GM21515 (cell line): ENCODE results near the gene ZNF397.

Experiments
- ATAC-seq: cut with Tn5 transposase; IDR thresholded peaks from one replicate; pipeline ENCODE4 v1.9.1; 2021; ENCODE audit not compliant: unreplicated experiment

Gene ZNF397

DNA sequence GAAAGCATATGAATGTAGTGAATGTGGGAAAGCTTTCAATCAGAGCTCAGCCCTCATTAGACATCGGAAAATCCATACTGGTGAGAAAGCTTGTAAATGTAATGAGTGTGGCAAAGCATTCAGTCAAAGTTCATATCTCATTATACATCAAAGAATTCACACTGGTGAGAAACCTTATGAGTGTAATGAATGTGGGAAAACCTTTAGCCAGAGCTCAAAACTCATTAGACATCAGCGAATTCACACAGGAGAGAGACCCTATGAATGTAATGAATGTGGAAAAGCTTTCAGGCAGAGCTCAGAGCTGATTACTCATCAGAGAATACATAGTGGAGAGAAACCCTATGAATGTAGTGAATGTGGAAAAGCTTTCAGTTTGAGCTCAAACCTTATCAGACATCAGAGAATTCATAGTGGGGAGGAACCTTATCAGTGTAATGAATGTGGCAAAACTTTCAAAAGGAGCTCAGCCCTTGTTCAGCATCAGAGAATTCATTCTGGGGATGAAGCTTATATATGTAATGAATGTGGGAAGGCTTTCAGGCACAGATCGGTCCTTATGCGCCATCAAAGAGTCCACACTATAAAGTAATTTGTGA, 5.0 kb downstream of the ZNF397 start:
- no peak for ATAC-seq

GRCh38 chr18:35246831-35247230, 6.0 kb downstream of the ZNF397 start:
- ATAC-seq = no peak

- no peak for ATAC-seq
Observed at GRCh38 chr18:35247412-35248249, 6.8 kb downstream of the ZNF397 start.

DNA sequence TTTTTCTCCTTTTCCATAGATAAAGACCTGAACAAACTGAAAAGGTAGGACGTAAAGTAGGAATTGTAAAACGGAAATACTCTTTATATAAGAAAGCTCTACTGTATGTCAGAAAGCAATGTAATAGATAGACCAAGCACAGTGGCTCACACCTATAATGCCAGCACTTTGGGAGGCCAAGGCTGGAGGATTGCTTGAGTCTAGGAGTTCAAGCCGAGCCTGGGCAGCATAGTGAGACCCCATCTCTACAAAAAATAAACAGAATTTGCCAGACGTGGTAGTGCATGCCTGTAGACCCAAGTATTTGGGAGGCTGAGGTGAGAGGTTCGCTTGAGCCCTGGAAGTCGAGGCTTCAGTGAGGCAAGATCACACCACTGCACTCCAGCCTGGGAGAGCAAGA, 7.6 kb downstream of the ZNF397 start:
- no peak for ATAC-seq

GRCh38 chr18:35252466-35252865, 11.6 kb downstream of the ZNF397 start:
- no peak for ATAC-seq

GRCh38 chr18:35253655-35254287, 12.9 kb downstream of the ZNF397 start:
- no peak for ATAC-seq

DNA sequence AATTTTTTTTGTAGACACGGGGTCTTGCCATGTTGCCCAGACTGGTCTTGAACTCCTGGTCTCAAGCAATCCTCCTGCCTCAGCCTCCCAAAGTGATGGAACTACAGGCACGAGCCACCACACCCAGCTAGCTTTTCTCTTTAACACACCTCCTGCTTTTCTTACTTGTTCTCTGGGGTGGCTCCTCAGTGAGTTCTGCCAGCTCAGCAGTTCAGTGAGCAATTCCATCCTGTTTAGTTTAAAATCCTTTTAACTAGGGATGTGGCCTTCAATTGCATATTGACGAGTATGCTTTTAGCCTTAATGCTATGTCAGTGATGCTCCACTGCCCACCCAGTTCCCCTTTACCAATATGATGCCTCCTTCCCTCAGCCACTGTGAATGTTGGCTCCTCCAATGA, 16.1 kb downstream of the ZNF397 start:
- ATAC-seq = no peak

DNA sequence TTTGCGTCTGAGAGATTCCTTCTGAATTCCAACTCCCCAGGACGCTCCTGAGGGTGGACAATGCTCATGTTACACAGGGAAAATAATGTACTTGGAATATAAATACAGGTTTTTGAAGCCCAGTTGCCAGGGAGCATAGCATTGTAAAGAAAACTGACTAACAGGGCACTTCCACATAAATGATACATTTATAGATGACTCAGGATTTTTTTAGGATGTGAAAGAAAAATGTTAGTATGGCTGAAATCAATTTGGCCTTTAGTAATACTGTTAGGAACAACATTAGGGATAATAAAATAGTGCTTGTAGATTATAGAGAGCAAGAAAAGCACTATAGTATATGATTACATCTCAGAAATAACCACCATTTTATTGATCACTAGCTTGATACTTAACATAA, 23.6 kb downstream of the ZNF397 start:
- ATAC-seq = no peak

GRCh38 chr18:35267161-35267651, 26.4 kb downstream of the ZNF397 start:
- peak; percentile 63 for ATAC-seq

GRCh38 chr18:35267809-35268208, 27.0 kb downstream of the ZNF397 start:
- peak; percentile 21 for ATAC-seq

- no peak for ATAC-seq
Observed at GRCh38 chr18:35268821-35269220, 28.0 kb downstream of the ZNF397 start.

- ATAC-seq = no peak
Observed at GRCh38 chr18:35271656-35272055, 30.8 kb downstream of the ZNF397 start.

DNA sequence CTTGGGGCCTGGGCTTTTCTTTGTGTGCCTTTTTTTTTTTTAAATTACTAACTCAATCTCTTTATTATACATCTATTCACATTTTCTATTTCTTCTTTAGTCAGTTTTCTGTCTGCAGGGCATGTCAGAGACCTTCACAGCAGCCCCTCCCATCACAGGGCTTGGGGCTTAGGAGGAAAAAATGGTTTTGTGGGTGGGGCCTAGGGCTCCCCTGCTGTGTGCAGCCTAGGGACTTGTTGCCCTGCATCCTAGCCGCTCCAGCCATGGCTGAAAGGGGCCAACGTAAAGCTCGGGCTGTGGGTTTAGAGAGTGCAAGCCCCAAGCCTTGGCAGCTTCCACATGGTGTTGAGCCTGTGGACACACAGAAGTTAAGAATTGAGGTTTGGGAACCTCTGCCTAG, 35.4 kb downstream of the ZNF397 start:
- no peak for ATAC-seq

- ATAC-seq = no peak
Observed at GRCh38 chr18:35277633-35278032, 36.8 kb downstream of the ZNF397 start.

- no peak for ATAC-seq
Observed at GRCh38 chr18:35278085-35278484, 37.3 kb downstream of the ZNF397 start.

GRCh38 chr18:35278969-35279368, 38.1 kb downstream of the ZNF397 start:
- no peak for ATAC-seq

DNA sequence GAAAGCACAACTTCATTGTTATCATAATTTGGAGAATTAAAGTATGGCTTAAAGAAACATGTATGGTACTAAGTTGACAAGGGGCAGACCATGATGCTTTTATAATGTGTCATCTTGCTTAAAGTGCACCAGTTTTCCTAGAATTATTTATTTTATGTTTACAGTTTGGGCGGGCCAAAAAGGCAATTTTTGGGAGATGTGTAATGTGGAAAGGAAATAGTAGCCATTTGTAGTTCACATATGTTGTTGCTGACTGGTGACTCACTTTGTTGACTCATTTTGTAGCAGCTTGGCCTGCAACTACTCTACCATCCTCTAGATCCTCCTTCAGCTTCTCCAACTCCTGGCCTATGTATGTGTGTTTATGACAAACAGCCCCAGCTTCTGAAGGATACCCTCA, 41.5 kb downstream of the ZNF397 start:
- ATAC-seq = no peak

GRCh38 chr18:35283923-35284794, 43.3 kb downstream of the ZNF397 start:
- ATAC-seq = no peak

DNA sequence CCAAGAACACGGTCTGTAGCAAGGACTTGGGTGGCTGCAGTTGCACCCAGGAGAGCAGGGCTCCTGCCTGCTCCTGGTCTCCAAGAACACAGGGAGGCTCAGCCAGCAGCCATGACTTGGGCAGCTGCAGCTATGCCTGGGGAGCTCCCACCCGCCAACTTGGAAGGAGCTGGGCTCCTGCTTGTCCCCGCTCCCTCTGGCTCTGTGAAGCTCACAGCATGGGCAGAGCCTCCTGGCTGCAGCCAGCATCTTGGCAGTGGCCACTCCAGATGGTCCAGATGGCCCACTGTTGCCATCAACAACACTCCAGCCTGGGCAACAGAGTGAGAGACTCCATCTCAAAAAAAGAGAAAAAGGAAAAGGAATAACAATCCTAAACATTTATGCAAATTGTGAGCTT, 44.0 kb downstream of the ZNF397 start:
- no peak for ATAC-seq

DNA sequence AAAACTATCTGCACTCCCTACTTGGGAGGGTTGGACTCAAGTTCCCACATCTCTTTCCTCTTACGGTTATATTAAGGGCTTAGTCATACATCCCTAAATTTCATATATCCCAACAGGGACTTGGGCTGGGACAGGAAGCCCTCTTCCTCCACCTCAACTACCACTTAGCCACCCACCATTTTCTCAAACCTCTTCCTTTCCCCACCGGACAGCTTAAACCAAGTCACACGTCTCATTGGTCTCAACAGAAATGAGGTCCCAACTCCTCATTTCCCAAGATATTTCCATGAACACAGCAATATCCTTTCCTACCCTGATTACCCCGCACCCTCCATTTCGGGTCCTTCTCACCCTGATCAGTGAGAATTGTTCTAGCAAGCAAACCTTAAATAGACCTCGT, 48.5 kb downstream of the ZNF397 start:
- no peak for ATAC-seq

DNA sequence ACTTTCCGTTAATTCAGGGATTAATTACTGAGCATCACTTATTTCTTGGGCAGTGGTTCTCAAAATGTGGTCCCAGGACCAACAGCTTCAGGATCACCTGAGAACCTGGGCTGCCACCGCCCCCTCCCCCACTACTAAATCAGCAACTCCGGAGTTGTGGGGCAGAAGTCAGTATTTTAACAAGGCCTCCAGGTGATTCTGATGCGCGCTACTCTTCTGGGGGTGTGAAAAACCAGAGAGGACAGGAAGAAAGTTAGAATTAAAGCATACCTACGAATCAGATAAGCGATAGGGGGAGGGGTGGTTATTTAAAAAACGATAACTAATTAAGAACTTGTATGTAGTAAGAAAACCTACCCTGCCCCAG, 48.9 kb downstream of the ZNF397 start:
- peak; percentile 36 for ATAC-seq
